ENCODE measurements around the gene BCL2L11. TPM values are rescaled to one million over a fixed set of nuclear protein-coding genes. Genes with fewer than 3 reads are reported as not detected.

The BCL2L11 gene
- total and polyA plus RNA-seq, 2 experiments from 2014 or later: 10.6 to 22.5 TPM

DNA sequence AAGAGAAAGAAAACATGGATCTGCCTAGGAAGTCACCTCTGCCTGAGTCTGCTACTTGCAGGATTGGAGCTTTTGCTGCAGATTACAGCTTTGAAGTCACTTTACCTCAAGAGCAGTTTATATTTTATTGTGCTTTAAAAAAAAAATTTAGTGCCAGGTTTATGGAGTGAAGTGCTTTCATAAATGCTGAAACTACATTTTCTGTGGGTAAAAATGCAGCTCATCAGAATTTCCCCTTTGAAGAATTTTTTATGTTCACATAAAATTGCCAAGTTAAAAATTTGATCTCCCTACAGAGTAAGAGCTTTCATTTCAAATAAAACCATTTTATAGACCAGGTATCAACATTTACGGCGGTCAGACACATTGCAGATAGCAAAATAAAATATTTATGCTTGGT, 25.2 kb downstream of the BCL2L11 start (continued):
- TF ChIP-seq, protein P1, sequence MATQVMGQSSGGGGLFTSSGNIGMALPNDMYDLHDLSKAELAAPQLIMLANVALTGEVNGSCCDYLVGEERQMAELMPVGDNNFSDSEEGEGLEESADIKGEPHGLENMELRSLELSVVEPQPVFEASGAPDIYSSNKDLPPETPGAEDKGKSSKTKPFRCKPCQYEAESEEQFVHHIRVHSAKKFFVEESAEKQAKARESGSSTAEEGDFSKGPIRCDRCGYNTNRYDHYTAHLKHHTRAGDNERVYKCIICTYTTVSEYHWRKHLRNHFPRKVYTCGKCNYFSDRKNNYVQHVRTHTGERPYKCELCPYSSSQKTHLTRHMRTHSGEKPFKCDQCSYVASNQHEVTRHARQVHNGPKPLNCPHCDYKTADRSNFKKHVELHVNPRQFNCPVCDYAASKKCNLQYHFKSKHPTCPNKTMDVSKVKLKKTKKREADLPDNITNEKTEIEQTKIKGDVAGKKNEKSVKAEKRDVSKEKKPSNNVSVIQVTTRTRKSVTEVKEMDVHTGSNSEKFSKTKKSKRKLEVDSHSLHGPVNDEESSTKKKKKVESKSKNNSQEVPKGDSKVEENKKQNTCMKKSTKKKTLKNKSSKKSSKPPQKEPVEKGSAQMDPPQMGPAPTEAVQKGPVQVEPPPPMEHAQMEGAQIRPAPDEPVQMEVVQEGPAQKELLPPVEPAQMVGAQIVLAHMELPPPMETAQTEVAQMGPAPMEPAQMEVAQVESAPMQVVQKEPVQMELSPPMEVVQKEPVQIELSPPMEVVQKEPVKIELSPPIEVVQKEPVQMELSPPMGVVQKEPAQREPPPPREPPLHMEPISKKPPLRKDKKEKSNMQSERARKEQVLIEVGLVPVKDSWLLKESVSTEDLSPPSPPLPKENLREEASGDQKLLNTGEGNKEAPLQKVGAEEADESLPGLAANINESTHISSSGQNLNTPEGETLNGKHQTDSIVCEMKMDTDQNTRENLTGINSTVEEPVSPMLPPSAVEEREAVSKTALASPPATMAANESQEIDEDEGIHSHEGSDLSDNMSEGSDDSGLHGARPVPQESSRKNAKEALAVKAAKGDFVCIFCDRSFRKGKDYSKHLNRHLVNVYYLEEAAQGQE (IDR thresholded peaks at IDR 0.05; ENCODE audit: unreplicated experiment): no peak
- TF ChIP-seq NANOG (IDR thresholded peaks at IDR 0.05; ENCODE audit: borderline replicate concordance) (no peak), CREB1 (CRISPR knock-in tag; IDR thresholded peaks at IDR 0.05; ENCODE audit: low read depth) (no peak), JUNB (IDR thresholded peaks at IDR 0.05; ENCODE audit: unreplicated experiment) (no peak), ZNF331 (CRISPR knock-in tag; IDR thresholded peaks at IDR 0.05; ENCODE audit: low read depth) (no peak), EZH2phosphoT487 (IDR thresholded peaks at IDR 0.05; ENCODE audit: unreplicated experiment) (no peak)
- TF ChIP-seq, protein P2, sequence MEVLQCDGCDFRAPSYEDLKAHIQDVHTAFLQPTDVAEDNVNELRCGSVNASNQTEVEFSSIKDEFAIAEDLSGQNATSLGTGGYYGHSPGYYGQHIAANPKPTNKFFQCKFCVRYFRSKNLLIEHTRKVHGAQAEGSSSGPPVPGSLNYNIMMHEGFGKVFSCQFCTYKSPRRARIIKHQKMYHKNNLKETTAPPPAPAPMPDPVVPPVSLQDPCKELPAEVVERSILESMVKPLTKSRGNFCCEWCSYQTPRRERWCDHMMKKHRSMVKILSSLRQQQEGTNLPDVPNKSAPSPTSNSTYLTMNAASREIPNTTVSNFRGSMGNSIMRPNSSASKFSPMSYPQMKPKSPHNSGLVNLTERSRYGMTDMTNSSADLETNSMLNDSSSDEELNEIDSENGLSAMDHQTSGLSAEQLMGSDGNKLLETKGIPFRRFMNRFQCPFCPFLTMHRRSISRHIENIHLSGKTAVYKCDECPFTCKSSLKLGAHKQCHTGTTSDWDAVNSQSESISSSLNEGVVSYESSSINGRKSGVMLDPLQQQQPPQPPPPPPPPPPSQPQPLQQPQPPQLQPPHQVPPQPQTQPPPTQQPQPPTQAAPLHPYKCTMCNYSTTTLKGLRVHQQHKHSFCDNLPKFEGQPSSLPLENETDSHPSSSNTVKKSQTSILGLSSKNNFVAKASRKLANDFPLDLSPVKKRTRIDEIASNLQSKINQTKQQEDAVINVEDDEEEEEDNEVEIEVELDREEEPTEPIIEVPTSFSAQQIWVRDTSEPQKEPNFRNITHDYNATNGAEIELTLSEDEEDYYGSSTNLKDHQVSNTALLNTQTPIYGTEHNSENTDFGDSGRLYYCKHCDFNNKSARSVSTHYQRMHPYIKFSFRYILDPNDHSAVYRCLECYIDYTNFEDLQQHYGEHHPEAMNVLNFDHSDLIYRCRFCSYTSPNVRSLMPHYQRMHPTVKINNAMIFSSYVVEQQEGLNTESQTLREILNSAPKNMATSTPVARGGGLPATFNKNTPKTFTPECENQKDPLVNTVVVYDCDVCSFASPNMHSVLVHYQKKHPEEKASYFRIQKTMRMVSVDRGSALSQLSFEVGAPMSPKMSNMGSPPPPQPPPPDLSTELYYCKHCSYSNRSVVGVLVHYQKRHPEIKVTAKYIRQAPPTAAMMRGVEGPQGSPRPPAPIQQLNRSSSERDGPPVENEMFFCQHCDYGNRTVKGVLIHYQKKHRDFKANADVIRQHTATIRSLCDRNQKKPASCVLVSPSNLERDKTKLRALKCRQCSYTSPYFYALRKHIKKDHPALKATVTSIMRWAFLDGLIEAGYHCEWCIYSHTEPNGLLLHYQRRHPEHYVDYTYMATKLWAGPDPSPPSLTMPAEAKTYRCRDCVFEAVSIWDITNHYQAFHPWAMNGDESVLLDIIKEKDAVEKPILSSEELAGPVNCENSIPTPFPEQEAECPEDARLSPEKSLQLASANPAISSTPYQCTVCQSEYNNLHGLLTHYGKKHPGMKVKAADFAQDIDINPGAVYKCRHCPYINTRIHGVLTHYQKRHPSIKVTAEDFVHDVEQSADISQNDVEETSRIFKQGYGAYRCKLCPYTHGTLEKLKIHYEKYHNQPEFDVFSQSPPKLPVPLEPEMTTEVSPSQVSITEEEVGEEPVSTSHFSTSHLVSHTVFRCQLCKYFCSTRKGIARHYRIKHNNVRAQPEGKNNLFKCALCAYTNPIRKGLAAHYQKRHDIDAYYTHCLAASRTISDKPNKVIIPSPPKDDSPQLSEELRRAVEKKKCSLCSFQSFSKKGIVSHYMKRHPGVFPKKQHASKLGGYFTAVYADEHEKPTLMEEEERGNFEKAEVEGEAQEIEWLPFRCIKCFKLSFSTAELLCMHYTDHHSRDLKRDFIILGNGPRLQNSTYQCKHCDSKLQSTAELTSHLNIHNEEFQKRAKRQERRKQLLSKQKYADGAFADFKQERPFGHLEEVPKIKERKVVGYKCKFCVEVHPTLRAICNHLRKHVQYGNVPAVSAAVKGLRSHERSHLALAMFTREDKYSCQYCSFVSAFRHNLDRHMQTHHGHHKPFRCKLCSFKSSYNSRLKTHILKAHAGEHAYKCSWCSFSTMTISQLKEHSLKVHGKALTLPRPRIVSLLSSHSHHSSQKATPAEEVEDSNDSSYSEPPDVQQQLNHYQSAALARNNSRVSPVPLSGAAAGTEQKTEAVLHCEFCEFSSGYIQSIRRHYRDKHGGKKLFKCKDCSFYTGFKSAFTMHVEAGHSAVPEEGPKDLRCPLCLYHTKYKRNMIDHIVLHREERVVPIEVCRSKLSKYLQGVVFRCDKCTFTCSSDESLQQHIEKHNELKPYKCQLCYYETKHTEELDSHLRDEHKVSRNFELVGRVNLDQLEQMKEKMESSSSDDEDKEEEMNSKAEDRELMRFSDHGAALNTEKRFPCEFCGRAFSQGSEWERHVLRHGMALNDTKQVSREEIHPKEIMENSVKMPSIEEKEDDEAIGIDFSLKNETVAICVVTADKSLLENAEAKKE (CRISPR knock-in tag; IDR thresholded peaks at IDR 0.05): no peak
